HAP-1 (cell line): ENCODE results near the gene NFIB.

Experiments
- DNase-seq, 2 experiments: peaks; one replicate each; pipeline ENCODE4 v3.0.0-alpha.2; 2016 to 2020; ENCODE audit warnings: low spot score in 2 of 2
- H3K27me3 ChIP-seq: fragments of 250-450 bp; sonication (Bioruptor Pico); 2 replicates; pipeline ENCODE4 v1.5.1; 2020; ENCODE audit warnings: low read depth, mild to moderate bottlenecking, moderate library complexity
- H3K36me3 ChIP-seq: fragments of 250-450 bp; sonication (Bioruptor Pico); replicated peaks from 2 replicates; pipeline ENCODE4 v1.5.1; 2020; ENCODE audit warnings: mild to moderate bottlenecking
- H3K4me1 ChIP-seq: fragments of 250-450 bp; sonication (Bioruptor Pico); 2 replicates; pipeline ENCODE4 v1.5.1; 2020; ENCODE audit warnings: mild to moderate bottlenecking
- H3K4me3 ChIP-seq: fragments of 250-450 bp; sonication (Bioruptor Pico); 2 replicates; pipeline ENCODE4 v1.5.1; 2020; ENCODE audit warnings: mild to moderate bottlenecking, moderate library complexity
- H3K9me3 ChIP-seq: fragments of 250-450 bp; sonication (Bioruptor Pico); 2 replicates; pipeline ENCODE4 v1.5.1; 2020; ENCODE audit warnings: mild to moderate bottlenecking, moderate library complexity
- in situ Hi-C: fragments of 300-500 bp; cut with MboI; formaldehyde crosslinking; loops from 3 replicates; pipeline ENCODE4 v1.14.3; 2020; ENCODE audit warnings: low sequenced_read_pairs, inconsistent platforms, mixed read lengths

The NFIB gene

GRCh38 chr9:14313951-14314423 lies at the start of gene NFIB:
Gene NFIB (minus strand): TSS chr9:14314141. CDS start chr9:14313511, 630 bp downstream.
- peak; percentile 33 to 75 for DNase-seq
- in situ Hi-C loops = loop anchor here (25.0 kb wide), 1 partner anchor 177 kb away; no protein-coding TSS in a partner anchor
- peak within 1 kb of the TSS; percentile 60 for H3K4me3 ChIP-seq
- no peaks in the 10 kb centered on the region for H3K27me3 ChIP-seq
- no peaks in the 10 kb centered on the region for H3K36me3 ChIP-seq
- H3K9me3 ChIP-seq = no peaks in the 10 kb centered on the region
- peaks cover 48% of the 10 kb centered on the region for H3K4me1 ChIP-seq

DNA sequence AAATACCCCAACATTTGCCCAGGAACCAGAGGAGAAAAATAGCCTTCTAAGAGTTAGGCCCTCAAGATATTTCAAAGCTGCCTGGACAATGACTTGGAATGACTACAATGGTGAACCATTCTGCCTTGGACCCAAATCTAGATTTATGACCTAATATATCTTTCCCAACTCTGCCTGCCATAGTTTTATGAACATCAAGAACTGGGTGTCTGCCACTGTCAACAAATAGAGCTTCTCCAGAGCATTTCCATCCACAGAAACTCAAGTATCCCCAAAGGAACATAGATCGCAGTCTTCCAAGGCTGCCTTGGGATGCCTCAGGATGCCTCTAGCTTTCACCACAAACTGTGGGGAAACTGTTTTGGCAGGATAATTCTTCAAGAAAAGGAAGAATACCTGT lies 48.2 kb upstream of the NFIB start:
- in situ Hi-C loops = no loop called here
- no peak for DNase-seq
- peaks cover 4% of the 10 kb centered on the region; the same call in 1 of the 2 replicates for H3K4me1 ChIP-seq
- no peaks in the 10 kb centered on the region; the same call in 1 of the 2 replicates for H3K9me3 ChIP-seq
- no peak overlapping the region for H3K4me3 ChIP-seq
- no peaks in the 10 kb centered on the region for H3K36me3 ChIP-seq
- H3K27me3 ChIP-seq = no peaks in the 10 kb centered on the region

DNA sequence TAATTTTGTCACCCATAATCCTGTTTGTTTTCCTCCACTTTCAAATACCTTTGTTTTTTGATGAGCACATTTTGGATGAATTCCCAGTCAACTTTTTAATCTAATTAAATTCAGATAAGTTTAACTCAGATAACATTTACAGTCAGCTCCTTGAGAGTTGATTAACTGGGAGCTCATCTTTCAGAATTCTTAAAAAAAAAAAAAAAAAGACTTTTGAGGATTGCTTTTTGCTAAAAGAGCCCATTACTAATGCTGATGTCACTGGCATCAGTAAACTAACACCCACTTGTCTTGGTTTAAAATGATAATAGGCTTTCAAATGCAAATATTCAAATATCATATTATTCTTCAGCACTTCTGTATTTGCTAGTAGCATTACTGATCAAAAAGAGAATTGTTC lies 47.1 kb upstream of the NFIB start:
- H3K4me3 ChIP-seq = no peak overlapping the region
- peaks cover 4% of the 10 kb centered on the region; the same call in 1 of the 2 replicates for H3K4me1 ChIP-seq
- no peaks in the 10 kb centered on the region for H3K9me3 ChIP-seq
- no peaks in the 10 kb centered on the region for H3K27me3 ChIP-seq
- DNase-seq = no peak
- in situ Hi-C loops = no loop called here
- H3K36me3 ChIP-seq = no peaks in the 10 kb centered on the region

DNA sequence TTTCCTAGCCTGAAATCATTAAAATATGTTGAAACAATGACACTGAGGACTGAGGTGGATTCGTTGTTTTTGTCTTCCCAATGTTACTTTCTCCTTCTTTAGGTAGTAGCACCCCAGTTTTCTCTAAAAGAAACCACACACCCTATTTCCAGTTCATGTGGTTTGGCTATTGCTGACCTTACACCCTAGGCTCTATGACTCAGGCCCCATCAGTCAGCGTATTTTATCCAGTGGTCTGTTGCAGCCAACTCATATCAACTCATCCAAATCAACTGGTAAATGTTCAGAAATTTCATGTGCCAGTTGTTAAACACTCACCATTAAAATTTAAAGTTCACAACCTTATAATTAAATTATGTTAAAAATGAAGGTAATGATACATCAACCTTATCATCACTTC lies 44.6 kb upstream of the NFIB start:
- H3K27me3 ChIP-seq = no peaks in the 10 kb centered on the region
- no peak overlapping the region for H3K4me3 ChIP-seq
- no peak for DNase-seq
- in situ Hi-C loops = no loop called here
- H3K4me1 ChIP-seq = peaks cover 4% of the 10 kb centered on the region; the same call in 1 of the 2 replicates
- H3K9me3 ChIP-seq = no peaks in the 10 kb centered on the region
- no peaks in the 10 kb centered on the region for H3K36me3 ChIP-seq

DNA sequence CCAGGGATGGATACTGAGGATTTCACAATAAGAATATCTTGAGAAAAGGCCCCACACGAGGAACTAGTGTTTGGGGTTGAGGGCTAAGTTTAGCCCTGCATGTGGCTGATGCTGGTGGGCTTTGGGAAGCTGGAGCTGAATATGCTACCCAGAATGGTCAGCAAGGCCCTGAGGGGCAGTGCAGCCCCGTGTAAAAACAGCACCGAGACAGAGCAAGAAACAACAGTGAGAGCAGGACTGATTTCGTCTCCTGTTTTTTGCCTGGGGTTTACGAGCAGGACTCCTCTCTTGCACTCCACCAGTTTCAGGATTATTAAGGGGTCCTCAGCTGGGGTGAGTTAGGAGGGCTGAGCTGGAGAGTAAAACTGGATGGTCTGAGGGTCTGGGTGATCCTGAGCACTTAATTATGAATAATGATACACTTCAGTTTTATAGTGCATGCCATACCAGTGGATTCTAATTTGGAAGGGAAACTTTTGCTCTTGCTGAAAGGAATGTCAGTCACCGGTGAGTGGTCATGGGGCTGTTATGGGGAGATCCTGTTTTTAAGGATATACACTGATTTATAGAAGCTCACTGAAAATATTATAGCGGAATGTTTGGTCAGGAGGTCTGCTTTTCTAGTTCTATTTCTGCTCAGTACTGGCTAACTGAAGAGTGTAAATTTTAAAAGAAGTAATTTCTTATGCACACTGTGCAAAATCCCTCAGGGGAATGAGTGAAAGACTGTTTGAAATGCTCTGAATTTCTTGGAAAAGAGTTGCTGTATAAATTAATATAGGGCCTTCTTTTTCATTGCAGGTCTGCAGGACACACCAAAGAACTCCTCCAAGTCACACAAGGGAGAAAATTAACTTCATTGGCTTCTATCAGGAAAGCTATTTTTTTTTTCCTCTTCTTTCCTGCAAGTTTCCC lies 42.7 kb upstream of the NFIB start:
- in situ Hi-C loops = no loop called here

GRCh38 chr9:14354201-14354600 lies 40.3 kb upstream of the NFIB start:
- in situ Hi-C loops = no loop called here
- H3K4me1 ChIP-seq = peaks cover 3% of the 10 kb centered on the region; the same call in 1 of the 2 replicates
- H3K4me3 ChIP-seq = no peak overlapping the region
- no peaks in the 10 kb centered on the region for H3K36me3 ChIP-seq
- DNase-seq = no peak
- no peaks in the 10 kb centered on the region for H3K27me3 ChIP-seq
- no peaks in the 10 kb centered on the region for H3K9me3 ChIP-seq

More for the DNA sequence above, 42.7 kb upstream of the NFIB start:
- Histone ChIP-seq H3K27me3 (no peaks in the 10 kb centered on the region), H3K4me3 (no peak overlapping the region), H3K36me3 (no peaks in the 10 kb centered on the region), H3K4me1 (peaks cover 7% of the 10 kb centered on the region; the same call in 1 of the 2 replicates), H3K9me3 (no peaks in the 10 kb centered on the region)
- DNase-seq = no peak

DNA sequence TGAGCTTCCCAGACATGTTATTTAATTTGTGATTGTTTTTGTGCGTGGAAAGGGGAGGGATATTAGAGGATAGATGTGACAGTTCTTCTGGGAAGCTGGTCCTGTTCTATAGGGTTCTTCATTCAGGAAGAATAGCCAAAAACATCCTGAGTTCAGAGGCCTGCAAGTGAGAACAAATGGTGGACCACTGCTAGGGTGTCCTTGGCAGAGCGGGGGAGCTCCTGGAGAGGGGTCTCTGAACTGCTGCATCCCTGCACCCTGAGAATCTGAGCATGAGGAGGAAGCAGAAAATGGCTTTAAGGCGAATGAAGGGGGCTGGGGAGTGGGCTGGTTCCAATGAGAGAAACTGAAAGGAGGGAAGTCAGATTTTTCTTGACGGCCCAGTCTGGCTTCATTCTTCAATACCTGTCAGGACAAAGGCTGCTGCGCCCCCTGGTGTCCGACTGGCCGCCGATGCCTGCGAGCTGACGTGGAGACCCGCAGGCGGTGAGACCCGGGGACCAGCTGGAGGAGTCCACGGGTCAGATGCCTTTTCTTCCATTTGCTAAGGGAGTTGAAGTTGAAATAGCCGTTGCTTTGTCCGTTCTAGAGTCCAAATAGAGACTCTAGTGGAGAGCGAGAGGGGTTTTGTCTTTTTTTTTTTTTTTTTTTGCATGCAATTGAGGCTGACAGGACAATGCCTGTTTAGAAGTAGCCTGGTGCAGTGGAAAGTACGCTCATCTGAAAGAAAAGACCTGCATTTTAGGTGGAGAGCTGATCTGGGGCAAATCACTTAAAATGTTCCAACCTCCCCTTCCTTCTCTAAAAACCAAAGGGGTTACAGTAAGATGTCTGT lies 39.5 kb upstream of the NFIB start:
- peaks cover 3% of the 10 kb centered on the region; the same call in 1 of the 2 replicates for H3K4me1 ChIP-seq
- no peaks in the 10 kb centered on the region for H3K36me3 ChIP-seq
- H3K9me3 ChIP-seq = no peaks in the 10 kb centered on the region
- DNase-seq = peak; percentile 75 to 97
- in situ Hi-C loops = no loop called here
- H3K4me3 ChIP-seq = no peak overlapping the region
- H3K27me3 ChIP-seq = no peaks in the 10 kb centered on the region

GRCh38 chr9:14352503-14352902 lies 38.6 kb upstream of the NFIB start:
- Histone ChIP-seq H3K27me3 (no peaks in the 10 kb centered on the region), H3K4me1 (peaks cover 3% of the 10 kb centered on the region; the same call in 1 of the 2 replicates), H3K9me3 (no peaks in the 10 kb centered on the region), H3K36me3 (no peaks in the 10 kb centered on the region), H3K4me3 (no peak overlapping the region)
- in situ Hi-C loops = no loop called here
- DNase-seq = no peak

GRCh38 chr9:14351221-14351836 lies 37.4 kb upstream of the NFIB start:
- Histone ChIP-seq H3K36me3 (no peaks in the 10 kb centered on the region), H3K4me3 (no peak overlapping the region), H3K27me3 (no peaks in the 10 kb centered on the region), H3K9me3 (no peaks in the 10 kb centered on the region), H3K4me1 (peaks cover 3% of the 10 kb centered on the region; the same call in 1 of the 2 replicates)
- in situ Hi-C loops = no loop called here
- DNase-seq = no peak

- no peaks in the 10 kb centered on the region for H3K36me3 ChIP-seq
- H3K9me3 ChIP-seq = no peaks in the 10 kb centered on the region
- DNase-seq = no peak
- no peaks in the 10 kb centered on the region for H3K27me3 ChIP-seq
- H3K4me1 ChIP-seq = peaks cover 3% of the 10 kb centered on the region; the same call in 1 of the 2 replicates
- in situ Hi-C loops = no loop called here
- H3K4me3 ChIP-seq = no peak overlapping the region
These were observed 36.8 kb upstream of the NFIB start for GRCh38 chr9:14350754-14351153.

DNA sequence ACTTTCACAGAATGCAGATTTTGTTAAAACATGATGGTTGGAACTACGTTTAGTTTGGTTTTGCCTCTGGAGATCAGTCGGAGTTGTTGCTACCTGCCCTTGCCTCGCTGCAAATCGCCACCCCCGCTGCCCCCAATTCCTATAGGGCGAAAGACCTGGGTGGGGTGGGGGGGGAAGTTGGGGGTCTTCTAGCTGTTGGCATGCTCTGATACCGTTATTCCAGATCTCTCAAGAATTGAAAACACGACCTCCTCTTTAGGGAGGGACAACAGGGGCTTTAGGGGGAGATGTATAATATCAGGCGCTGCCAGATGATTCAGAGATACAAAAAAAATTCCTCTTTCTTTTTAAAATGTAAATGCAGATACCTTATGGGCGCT lies 36.4 kb upstream of the NFIB start:
- Histone ChIP-seq H3K27me3 (no peaks in the 10 kb centered on the region), H3K9me3 (no peaks in the 10 kb centered on the region), H3K36me3 (no peaks in the 10 kb centered on the region), H3K4me1 (peaks cover 3% of the 10 kb centered on the region; the same call in 1 of the 2 replicates), H3K4me3 (no peak overlapping the region)
- no peak for DNase-seq
- in situ Hi-C loops = no loop called here

DNA sequence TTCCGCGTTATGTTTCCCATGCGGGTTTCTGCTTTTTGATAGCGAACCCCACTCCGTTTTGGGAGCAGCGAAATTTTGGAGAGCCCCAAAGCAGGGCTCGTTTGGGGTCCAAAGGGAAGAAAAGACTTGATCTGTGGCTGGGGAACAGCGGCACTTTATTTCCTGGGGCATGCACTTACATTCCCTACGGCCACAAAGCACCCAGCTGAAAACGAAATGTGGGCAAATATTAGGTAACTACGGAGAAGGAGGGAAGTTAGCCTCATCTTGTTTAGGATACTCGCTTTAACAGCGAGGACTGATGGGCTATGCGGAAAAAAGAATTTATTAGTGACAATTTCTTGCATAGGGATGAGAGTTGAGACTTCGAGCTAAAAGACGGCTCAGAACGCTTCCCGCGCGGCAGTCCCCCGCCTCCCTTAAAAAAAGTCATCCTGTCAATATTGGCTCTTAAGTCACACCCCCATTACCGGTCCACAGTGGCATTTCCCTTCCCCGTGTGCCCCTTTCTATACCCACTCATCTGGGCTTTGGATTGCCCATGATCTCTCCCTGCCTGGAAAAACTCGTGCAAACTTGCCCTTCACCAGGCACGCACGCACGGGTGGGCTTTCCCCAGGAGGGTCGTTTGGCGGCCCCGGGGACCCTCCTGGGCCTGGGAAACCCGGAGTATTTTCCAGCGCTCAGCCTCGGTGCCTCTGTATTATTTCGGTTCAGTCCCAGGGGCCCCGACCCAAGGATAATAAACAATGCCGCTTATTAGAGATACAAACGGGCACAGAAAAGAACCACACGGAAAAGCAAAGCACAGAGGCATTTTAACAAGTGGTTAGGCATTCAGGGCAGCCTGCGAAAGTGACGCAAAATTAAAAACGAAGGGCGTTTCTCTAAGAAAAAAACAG lies 35.8 kb upstream of the NFIB start:
- Histone ChIP-seq H3K27me3 (no peaks in the 10 kb centered on the region), H3K4me3 (no peak overlapping the region), H3K9me3 (no peaks in the 10 kb centered on the region), H3K4me1 (peaks cover 3% of the 10 kb centered on the region; the same call in 1 of the 2 replicates), H3K36me3 (no peaks in the 10 kb centered on the region)
- in situ Hi-C loops = no loop called here
- DNase-seq = no peak

DNA sequence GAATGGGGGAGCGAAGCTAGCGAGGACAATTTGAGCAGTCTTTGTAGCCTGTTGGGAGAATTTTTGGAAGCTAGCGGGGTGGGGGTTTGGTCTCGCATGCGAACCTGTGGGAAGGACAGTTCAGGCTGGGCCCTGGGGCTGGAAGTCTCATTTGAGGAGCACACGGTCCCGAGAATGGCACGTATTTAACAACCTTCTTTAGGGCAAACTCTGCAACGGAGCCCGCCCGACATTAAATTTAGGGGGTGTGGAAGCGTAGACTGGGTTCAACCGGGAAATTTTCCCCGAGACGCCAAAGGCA lies 35.2 kb upstream of the NFIB start:
- no peak for DNase-seq
- Histone ChIP-seq H3K4me1 (peaks cover 3% of the 10 kb centered on the region; the same call in 1 of the 2 replicates), H3K36me3 (no peaks in the 10 kb centered on the region), H3K9me3 (no peaks in the 10 kb centered on the region), H3K27me3 (no peaks in the 10 kb centered on the region), H3K4me3 (no peak overlapping the region)
- in situ Hi-C loops = no loop called here
